ENCODE data around the gene SDC1. TPM values are rescaled to one million over a fixed set of nuclear protein-coding genes. Genes with fewer than 3 reads are reported as not detected.
"Not testable (repeated sequence)": the region's sequence is repeated elsewhere in the genome, so short reads cannot be mapped to it uniquely, and the experiment has no call there.

SDC1 gene
- total RNA-seq, 2 donors from 2014 or later, result 156 to 213 TPM

DNA sequence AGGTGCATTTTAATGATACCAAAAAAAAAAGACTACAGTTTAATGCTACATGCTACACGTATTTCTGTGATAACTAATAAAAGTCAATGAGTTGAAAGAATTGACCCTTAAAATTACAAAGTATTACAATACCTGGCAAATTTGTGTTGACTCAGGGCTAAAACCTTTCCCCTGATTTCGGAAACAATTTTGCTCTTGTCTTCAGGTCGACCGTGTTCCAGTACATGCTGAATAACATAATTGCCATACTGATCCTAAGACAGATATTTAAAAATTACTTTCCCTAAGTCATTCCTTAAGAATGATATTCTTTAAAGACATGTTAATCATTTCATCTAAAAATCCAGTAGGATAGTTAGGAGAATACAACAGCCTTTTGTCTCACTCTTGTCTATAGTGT, 29.8 kb upstream of the SDC1 start:
- H3K9me3 ChIP-seq, result no peaks in the 10 kb centered on the region
- intact Hi-C loops (cut with DNase I), result no loop called here
- peaks cover 7% of the 10 kb centered on the region for H3K36me3 ChIP-seq
- H3K9ac ChIP-seq (ENCODE audit: low read depth in 2 of 2, low read length in 2 of 2), result no peak overlapping the region
- no peaks in the 10 kb centered on the region for H3K4me1 ChIP-seq
- DNase-seq, result no peak
- no peak overlapping the region for H3K4me3 ChIP-seq
- H3K27ac ChIP-seq, result no peak overlapping the region
- TF ChIP-seq, protein P1, sequence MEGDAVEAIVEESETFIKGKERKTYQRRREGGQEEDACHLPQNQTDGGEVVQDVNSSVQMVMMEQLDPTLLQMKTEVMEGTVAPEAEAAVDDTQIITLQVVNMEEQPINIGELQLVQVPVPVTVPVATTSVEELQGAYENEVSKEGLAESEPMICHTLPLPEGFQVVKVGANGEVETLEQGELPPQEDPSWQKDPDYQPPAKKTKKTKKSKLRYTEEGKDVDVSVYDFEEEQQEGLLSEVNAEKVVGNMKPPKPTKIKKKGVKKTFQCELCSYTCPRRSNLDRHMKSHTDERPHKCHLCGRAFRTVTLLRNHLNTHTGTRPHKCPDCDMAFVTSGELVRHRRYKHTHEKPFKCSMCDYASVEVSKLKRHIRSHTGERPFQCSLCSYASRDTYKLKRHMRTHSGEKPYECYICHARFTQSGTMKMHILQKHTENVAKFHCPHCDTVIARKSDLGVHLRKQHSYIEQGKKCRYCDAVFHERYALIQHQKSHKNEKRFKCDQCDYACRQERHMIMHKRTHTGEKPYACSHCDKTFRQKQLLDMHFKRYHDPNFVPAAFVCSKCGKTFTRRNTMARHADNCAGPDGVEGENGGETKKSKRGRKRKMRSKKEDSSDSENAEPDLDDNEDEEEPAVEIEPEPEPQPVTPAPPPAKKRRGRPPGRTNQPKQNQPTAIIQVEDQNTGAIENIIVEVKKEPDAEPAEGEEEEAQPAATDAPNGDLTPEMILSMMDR (IDR thresholded peaks at IDR 0.05), result no peak
- no peaks in the 10 kb centered on the region for H3K27me3 ChIP-seq

DNA sequence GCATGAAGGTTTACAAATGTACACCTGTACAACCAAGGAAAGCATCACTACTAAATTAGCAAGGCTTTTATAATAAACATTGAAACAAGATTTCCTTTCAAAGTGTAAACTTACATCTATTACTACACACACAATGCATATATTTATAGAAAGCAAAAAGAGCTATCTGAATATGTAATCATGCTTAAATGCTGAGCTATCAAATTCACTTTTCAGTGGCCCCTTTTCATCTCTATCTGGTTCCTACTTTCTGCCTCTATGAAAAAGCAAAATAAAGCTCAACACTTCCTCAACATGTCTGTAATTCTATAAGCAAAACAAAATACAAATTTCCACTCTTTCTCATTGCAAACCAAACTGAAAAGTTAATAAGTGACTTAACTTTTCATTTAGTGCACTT, 25.5 kb upstream of the SDC1 start:
- TF ChIP-seq, protein P1 (IDR thresholded peaks at IDR 0.05), result no peak
- peaks cover 7% of the 10 kb centered on the region for H3K36me3 ChIP-seq

DNA sequence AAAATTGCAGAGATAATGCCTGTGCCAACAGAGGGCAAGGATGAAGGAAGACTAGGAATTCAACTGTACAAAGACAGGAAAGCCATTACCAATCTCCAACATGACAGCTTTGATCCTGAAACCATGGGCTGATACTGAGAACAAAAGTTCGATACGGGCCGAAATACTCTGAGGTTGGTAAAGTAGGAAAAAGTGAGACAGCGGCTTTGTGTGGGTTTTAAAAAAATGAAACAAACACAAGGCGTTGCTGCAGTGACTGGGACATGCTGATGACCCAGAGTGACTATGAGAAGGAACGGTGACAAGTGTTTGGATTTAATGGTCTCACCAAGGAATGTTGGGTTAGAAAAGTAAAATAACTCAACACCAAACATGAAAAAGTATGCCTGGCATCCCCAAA, 24.2 kb upstream of the SDC1 start:
- intact Hi-C loops (cut with DNase I), result no loop called here
- H3K36me3 ChIP-seq, result peaks cover 7% of the 10 kb centered on the region
- TF ChIP-seq, protein P1 (IDR thresholded peaks at IDR 0.05), result no peak
- H3K9ac ChIP-seq (ENCODE audit: low read depth in 2 of 2, low read length in 2 of 2), result no peak overlapping the region
- no peaks in the 10 kb centered on the region for H3K9me3 ChIP-seq
- H3K4me3 ChIP-seq, result no peak overlapping the region
- H3K27me3 ChIP-seq, result no peaks in the 10 kb centered on the region
- no peaks in the 10 kb centered on the region for H3K4me1 ChIP-seq
- no peak for DNase-seq
- H3K27ac ChIP-seq, result no peak overlapping the region

More for the DNA sequence above, 25.5 kb upstream of the SDC1 start:
- Histone ChIP-seq H3K27me3 (no peaks in the 10 kb centered on the region), H3K4me1 (no peaks in the 10 kb centered on the region), H3K9me3 (no peaks in the 10 kb centered on the region), H3K27ac (no peak overlapping the region), H3K9ac (ENCODE audit: low read depth in 2 of 2, low read length in 2 of 2) (no peak overlapping the region), H3K4me3 (no peak overlapping the region)
- no peak for DNase-seq
- intact Hi-C loops (cut with DNase I), result no loop called here

DNA sequence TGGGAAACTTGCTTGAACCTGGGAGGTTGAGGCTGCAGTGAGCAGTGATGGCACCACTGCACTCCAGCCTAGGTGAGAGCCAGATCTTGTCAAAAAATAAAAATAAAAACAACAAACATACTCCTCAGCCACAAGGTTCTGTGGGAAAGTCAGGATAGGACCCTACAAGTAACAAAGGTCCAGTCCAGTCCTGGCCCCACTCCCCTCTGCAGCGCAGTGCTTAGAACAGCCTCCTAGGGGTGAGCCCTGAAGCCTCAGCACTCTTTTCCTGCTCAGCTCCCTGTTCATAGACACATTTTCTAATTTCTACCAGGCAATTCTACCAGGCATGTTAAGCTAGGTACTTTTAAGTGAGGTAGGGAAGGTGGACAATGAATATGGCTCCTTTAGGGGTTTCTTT, 22.2 kb upstream of the SDC1 start:
- Histone ChIP-seq H3K4me3 (no peak overlapping the region), H3K4me1 (no peaks in the 10 kb centered on the region), H3K27ac (no peak overlapping the region), H3K27me3 (no peaks in the 10 kb centered on the region), H3K9ac (ENCODE audit: low read depth in 2 of 2, low read length in 2 of 2) (no peak overlapping the region), H3K9me3 (no peaks in the 10 kb centered on the region), H3K36me3 (peaks cover 7% of the 10 kb centered on the region)
- intact Hi-C loops (cut with DNase I), result no loop called here
- TF ChIP-seq, protein P1 (IDR thresholded peaks at IDR 0.05), result no peak
- no peak for DNase-seq

- DNase-seq; H3K9me3 ChIP-seq; H3K9ac ChIP-seq (ENCODE audit: low read depth in 2 of 2, low read length in 2 of 2); H3K27ac ChIP-seq; intact Hi-C loops (cut with DNase I); H3K27me3 ChIP-seq; H3K4me3 ChIP-seq; H3K4me1 ChIP-seq; H3K36me3 ChIP-seq: not testable (repeated sequence)
Measured at GRCh38 chr2:20243637-20244036, 18.7 kb upstream of the SDC1 start.

DNA sequence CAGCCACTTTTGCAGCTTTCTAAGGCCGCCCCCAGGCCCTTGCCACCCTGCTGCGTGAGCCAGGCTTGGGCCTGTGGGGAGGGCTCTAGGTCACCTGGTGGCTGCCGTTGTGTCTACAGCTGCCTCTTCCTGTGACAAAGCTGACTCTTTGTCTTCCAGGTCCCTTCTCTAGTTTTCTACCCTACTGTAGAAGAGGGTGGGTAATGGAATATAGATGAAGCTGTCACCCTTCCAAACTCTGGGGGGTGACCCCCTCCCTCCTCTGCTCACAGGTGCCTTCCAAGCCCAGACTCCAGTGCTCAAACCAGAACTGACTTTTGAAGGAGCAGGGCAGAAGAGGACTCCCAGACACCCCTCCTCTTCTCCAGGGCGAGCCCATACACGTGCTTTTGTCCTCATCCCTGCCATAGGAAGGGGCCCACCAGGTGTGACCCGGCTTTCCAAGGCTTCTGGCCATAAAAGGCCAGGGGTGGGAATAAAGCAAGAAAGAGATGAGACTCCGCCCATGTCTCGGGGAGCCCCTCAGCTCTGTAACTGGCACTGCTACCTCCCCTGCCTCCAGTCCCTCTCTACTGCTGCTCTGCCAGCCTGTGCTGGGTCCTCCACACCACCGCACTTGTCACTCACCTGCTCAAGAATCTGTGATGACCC, 17.9 kb upstream of the SDC1 start:
- Histone ChIP-seq H3K27me3 (no peaks in the 10 kb centered on the region), H3K9ac (ENCODE audit: low read depth in 2 of 2, low read length in 2 of 2) (no peak overlapping the region), H3K4me1 (no peaks in the 10 kb centered on the region), H3K27ac (no peak overlapping the region), H3K36me3 (no peaks in the 10 kb centered on the region), H3K9me3 (no peaks in the 10 kb centered on the region), H3K4me3 (no peak overlapping the region)
- intact Hi-C loops (cut with DNase I), result no loop called here
- TF ChIP-seq, protein P1 (IDR thresholded peaks at IDR 0.05), result no peak
- no peak for DNase-seq
